K562 (cell line): ENCODE data around the gene RNF26. TPM values are rescaled to one million over a fixed set of nuclear protein-coding genes. Genes with fewer than 3 reads are reported as not detected.

Source experiments
- ATAC-seq: fragments of 200-7000 bp; cut with Tn5 transposase; 3 replicates; pipeline ENCODE4 v1.9.1; 2020; ENCODE audit warnings: moderate library complexity
- BruUV-seq: library from RNA; stranded (reverse); fragments of 400-500 nt; replicated peaks from 2 replicates; lab custom pipeline; 2021; lab: Mats Ljungman, UMichigan
- CTCF ChIA-PET: fragments of 300-600 bp; formaldehyde crosslinking; extraction: SDS; loops from one replicate; lab custom pipeline; 2021; ENCODE audit warnings: low intra/inter-chr PET ratio; lab: Yijun Ruan, JAX
- POLR2A ChIA-PET: fragments of 300-600, 350-650 bp; sonication (Branson Sonifier 250); formaldehyde crosslinking; extraction: SDS; loops from one replicate; lab custom pipeline; 2021; ENCODE audit warnings: antibody characterized with exemption, inconsistent platforms; lab: Yijun Ruan, JAX
- DNase-seq, 4 experiments: peaks; one replicate each; pipeline versions ENCODE4 v3.0.0 to v3.0.0-alpha.2; 2011 to 2018; ENCODE audit warnings: low spot score in 3 of 4, mixed read lengths in 3 of 4; ENCODE audit errors: extremely low read depth in 1 of 4
- FAIRE-seq: peaks from 2 replicates; lab custom pipeline; 2011; peaks lifted over from hg19 to GRCh38; lab: Jason Lieb, UNC
- H2AFZ ChIP-seq: 2 replicates; pipeline ENCODE4 v1.6.0; 2011; ENCODE audit warnings: low read depth, low read length, control low read depth, inconsistent platforms
- H3K27ac ChIP-seq: fragments of 200-600 bp; 3 replicates; pipeline ENCODE4 v1.8.0; 2011; ENCODE audit warnings: low read depth, mild to moderate bottlenecking, control low read depth, inconsistent platforms, low read length, moderate library complexity, mixed read lengths; ENCODE audit errors: extremely low read depth
- H3K27me3 ChIP-seq, 2 experiments: fragments of 300-600 bp in 1 of 2; 2 replicates in 1 of 2; 3 replicates in 1 of 2; pipeline versions ENCODE4 v1.6.0 to v1.8.0; 2011; ENCODE audit warnings: inconsistent platforms in 2 of 2, low read length in 2 of 2, mild to moderate bottlenecking in 1 of 2, mixed read lengths in 1 of 2, moderate library complexity in 1 of 2; ENCODE audit not compliant: control insufficient read depth in 2 of 2, insufficient read depth in 2 of 2
- H3K36me3 ChIP-seq: fragments of 300-600 bp; 3 replicates; pipeline ENCODE4 v1.8.0; 2011; ENCODE audit warnings: mild to moderate bottlenecking, low read length, inconsistent platforms; ENCODE audit not compliant: control insufficient read depth, insufficient read depth
- H3K4me1 ChIP-seq, 2 experiments: fragments of 200-600 bp in 1 of 2; replicated peaks in 1 of 2; 2 replicates in 1 of 2; 3 replicates in 1 of 2; pipeline versions ENCODE4 v1.5.1 to v1.8.0; 2011; ENCODE audit warnings: inconsistent platforms in 2 of 2, low read length in 2 of 2, mild to moderate bottlenecking in 1 of 2, mixed read lengths in 1 of 2, moderate library complexity in 1 of 2; ENCODE audit not compliant: control insufficient read depth in 2 of 2, insufficient read depth in 2 of 2
- H3K4me2 ChIP-seq: 2 replicates; pipeline ENCODE4 v1.6.1; 2011; ENCODE audit warnings: low read length, control low read depth, inconsistent platforms, mixed read lengths; ENCODE audit not compliant: insufficient read depth
- H3K4me3 ChIP-seq: fragments of 200-600 bp; sonication (generic), shearing (Covaris generic); 2 replicates; pipeline ENCODE4 v1.5.1; 2016; ENCODE audit warnings: control low read depth, inconsistent platforms
- H3K79me2 ChIP-seq: fragments of 200-600 bp; 3 replicates; pipeline ENCODE4 v1.8.0; 2011; ENCODE audit warnings: low read length, inconsistent platforms; ENCODE audit not compliant: control insufficient read depth, insufficient read depth
- H3K9ac ChIP-seq, 2 experiments: 2 replicates each; pipeline versions ENCODE4 v1.6.0 to v1.6.1; 2011; ENCODE audit warnings: low read depth in 2 of 2, low read length in 2 of 2, control low read depth in 1 of 2, inconsistent platforms in 1 of 2, mild to moderate bottlenecking in 1 of 2, mixed read lengths in 1 of 2; ENCODE audit not compliant: insufficient read depth in 1 of 2
- H3K9me1 ChIP-seq: one replicate; pipeline ENCODE4 v1.6.0; 2011; ENCODE audit warnings: inconsistent platforms, mild to moderate bottlenecking, low read length, moderate library complexity; ENCODE audit not compliant: control insufficient read depth, insufficient read depth
- H3K9me3 ChIP-seq: replicated peaks from 2 replicates; pipeline ENCODE4 v1.5.1; 2011; ENCODE audit warnings: low read depth, low read length, inconsistent platforms; ENCODE audit not compliant: control insufficient read depth, insufficient read depth
- H4K20me1 ChIP-seq: replicated peaks from 2 replicates; pipeline ENCODE4 v1.6.1; 2011; ENCODE audit warnings: low read length, inconsistent platforms, mixed read lengths; ENCODE audit not compliant: control insufficient read depth, insufficient read depth
- EZH2 ChIP-seq: IDR thresholded peaks from 2 replicates; pipeline ENCODE4 v1.6.1; 2012; ENCODE audit warnings: low read depth, mild to moderate bottlenecking, inconsistent platforms, low read length, borderline replicate concordance
- HSF4 ChIP-seq: fragments of 250-450 bp; sonication (Bioruptor Pico); IDR thresholded peaks from 2 replicates; pipeline ENCODE4 v2.1.2; 2022; ENCODE audit warnings: mild to moderate bottlenecking, moderate library complexity, borderline replicate concordance
- NFIC ChIP-seq: fragments of 450-650 bp; IDR thresholded peaks from 2 replicates; pipeline ENCODE4 v1.6.1; 2017; ENCODE audit warnings: mild to moderate bottlenecking, inconsistent platforms
- RREB1 ChIP-seq: fragments of 250-450 bp; sonication (Bioruptor Pico); IDR thresholded peaks from 2 replicates; pipeline ENCODE4 v1.4.0; 2020
- ZNF224 ChIP-seq: sonication (generic); formaldehyde crosslinking; IDR thresholded peaks from 2 replicates; pipeline ENCODE4 v1.8.0; 2022; ENCODE audit warnings: mild to moderate bottlenecking, missing genetic modification reagents
- ZNF583 ChIP-seq: fragments of 250-450 bp; sonication (Bioruptor Pico); IDR thresholded peaks from 2 replicates; pipeline ENCODE4 v1.4.0; 2020
- WGBS: fragments of 100-300 bp; shearing (Covaris generic); methylation state at CpG from one replicate; pipeline ENCODE4 v1.1.6; 2016; ENCODE audit warnings: low coverage, mixed read lengths; ENCODE audit not compliant: insufficient coverage; ENCODE audit errors: missing lambda C conversion rate; 5-methylcytosine and 5-hydroxymethylcytosine counted together
- in situ Hi-C: fragments of 300-500 bp; cut with MboI; formaldehyde crosslinking; loops from 4 replicates; pipeline ENCODE4 v1.15.0; 2018; ENCODE audit warnings: inconsistent platforms, mixed read lengths
- intact Hi-C: fragments of 100-400 bp; cut with micrococcal nuclease; formaldehyde crosslinking; loops from 2 replicates; pipeline ENCODE4 v1.14.2; 2022
- polyA plus RNA-seq, 8 experiments: library from polyadenylated mRNA; depleted of rRNA in 4 of 8; stranded (reverse) in 5 of 8; unstranded in 3 of 8; fragments of >200 nt; fragmentation: Nextera tagmentation in 2 of 8; fragmentation: Illumina TruSeq in 1 of 8; extraction: Ambion mirVana in 2 of 8; extraction: Trizol in 1 of 8; gene quantifications; 2 replicates each; pipeline versions ENCODE4 v1.2.1 to v1.2.3, GENCODE V29; 2011 to 2014; ENCODE audit warnings: inconsistent platforms in 1 of 8, missing spikeins in 1 of 8
- total RNA-seq, 7 experiments: library from RNA; depleted of rRNA in 6 of 7; stranded (reverse); fragments of >200 nt in 6 of 7; fragmentation: Illumina TruSeq in 2 of 7; extraction: Trizol in 2 of 7; gene quantifications; 2 replicates each; pipeline versions ENCODE4 v1.2.1 to v1.2.3, GENCODE V29; 2011 to 2021; ENCODE audit warnings: low replicate concordance in 1 of 7
- TF ChIP-seq, protein P1 (sequence below): fragments of 450-650 bp; IDR thresholded peaks from one replicate; pipeline ENCODE4 v1.6.1; 2018; ENCODE audit warnings: mild to moderate bottlenecking, moderate library complexity; ENCODE audit not compliant: partially characterized antibody
- TF ChIP-seq, protein P2 (sequence below): sonication (generic); formaldehyde crosslinking; IDR thresholded peaks from 2 replicates; pipeline ENCODE4 v1.9.0; 2022; ENCODE audit warnings: mild to moderate bottlenecking, missing genetic modification reagents
- TF ChIP-seq, protein P3 (sequence below), 3 experiments: IDR thresholded peaks in 2 of 3; conservative IDR thresholded peaks in 1 of 3; 2 replicates each; pipeline ENCODE4 v1.5.1; 2011 to 2012; ENCODE audit warnings: low read length in 3 of 3, mild to moderate bottlenecking in 3 of 3, control low read depth in 2 of 3, improper control_type of control experiment in 1 of 3, inconsistent platforms in 1 of 3, low read depth in 1 of 3, mixed read lengths in 1 of 3, moderate library complexity in 1 of 3; ENCODE audit not compliant: insufficient read depth in 2 of 3

RNF26 gene
- total and polyA plus RNA-seq, 9 of the 15 experiments (the other 6 are each of a cell fraction or from before 2014, with no cell fraction given): 5.3 to 53.6 (median 12.7) TPM

GRCh38 chr11:119381181-119381988, 47.1 kb downstream of the RNF26 start, which contains the start of gene USP2:
Gene USP2, minus strand, starts transcription at chr11:119381690. Its CDS starts 8,210 bp downstream, at chr11:119373480.
- Histone ChIP-seq H3K4me1 (peaks cover 43 to 47% of the 10 kb centered on the region in 2 experiments), H3K27ac (peak within 1 kb of the TSS; percentile 67), H3K9me3 (no peaks in the 10 kb centered on the region; the same call in 1 of the 2 replicates), H3K27me3 (no peaks in the 10 kb centered on the region), H3K4me2 (peak within 1 kb of the TSS; percentile 92), H3K4me3 (peak within 1 kb of the TSS; percentile 61), H2AFZ (peak within 1 kb of the TSS; percentile 93), H3K9ac (peak within 1 kb of the TSS; percentile 76 to 91), H3K79me2 (peaks cover 25% of the 10 kb centered on the region), H3K36me3 (peaks cover 5% of the 10 kb centered on the region; the same call in 1 of the 3 replicates), H4K20me1 (no peaks in the 10 kb centered on the region), H3K9me1 (no peaks in the 10 kb centered on the region)
- ChIA-PET POLR2A (interaction anchor here (0.6 to 6.0 kb wide), 8 partner anchors 9 to 592 kb away, joined by 3 to 34 read pairs (median 4); no protein-coding TSS in a partner anchor), CTCF (interaction anchor here (1.3 to 4.2 kb wide), 2 partner anchors 24 to 94 kb away, joined by 3 to 27 read pairs; no protein-coding TSS in a partner anchor)
- DNase-seq (peak; percentile 95 to 97 (median 96)), ATAC-seq (peak; percentile 88), FAIRE-seq (peak; percentile 98)
- in situ Hi-C loops (no loop called here), intact Hi-C loops (loop anchor here (1.0 to 2.0 kb wide), 3 partner anchors 25 to 93 kb away; no protein-coding TSS in a partner anchor)
- BruUV-seq: TSS peak; percentile 65
- 1% methylated on average over 53 of the region's 54 CpGs for WGBS
- no peak for TF ChIP-seq ZNF583
- no peak for TF ChIP-seq ZNF224 (CRISPR knock-in tag)
- TF ChIP-seq RREB1: no peak
- TF ChIP-seq, protein P1, sequence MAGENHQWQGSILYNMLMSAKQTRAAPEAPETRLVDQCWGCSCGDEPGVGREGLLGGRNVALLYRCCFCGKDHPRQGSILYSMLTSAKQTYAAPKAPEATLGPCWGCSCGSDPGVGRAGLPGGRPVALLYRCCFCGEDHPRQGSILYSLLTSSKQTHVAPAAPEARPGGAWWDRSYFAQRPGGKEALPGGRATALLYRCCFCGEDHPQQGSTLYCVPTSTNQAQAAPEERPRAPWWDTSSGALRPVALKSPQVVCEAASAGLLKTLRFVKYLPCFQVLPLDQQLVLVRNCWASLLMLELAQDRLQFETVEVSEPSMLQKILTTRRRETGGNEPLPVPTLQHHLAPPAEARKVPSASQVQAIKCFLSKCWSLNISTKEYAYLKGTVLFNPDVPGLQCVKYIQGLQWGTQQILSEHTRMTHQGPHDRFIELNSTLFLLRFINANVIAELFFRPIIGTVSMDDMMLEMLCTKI: no peak
- no peak for TF ChIP-seq NFIC
- TF ChIP-seq HSF4: no peak
- TF ChIP-seq, protein P2, sequence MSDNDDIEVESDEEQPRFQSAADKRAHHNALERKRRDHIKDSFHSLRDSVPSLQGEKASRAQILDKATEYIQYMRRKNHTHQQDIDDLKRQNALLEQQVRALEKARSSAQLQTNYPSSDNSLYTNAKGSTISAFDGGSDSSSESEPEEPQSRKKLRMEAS (CRISPR knock-in tag): peak; percentile 99
- TF ChIP-seq, protein P3, sequence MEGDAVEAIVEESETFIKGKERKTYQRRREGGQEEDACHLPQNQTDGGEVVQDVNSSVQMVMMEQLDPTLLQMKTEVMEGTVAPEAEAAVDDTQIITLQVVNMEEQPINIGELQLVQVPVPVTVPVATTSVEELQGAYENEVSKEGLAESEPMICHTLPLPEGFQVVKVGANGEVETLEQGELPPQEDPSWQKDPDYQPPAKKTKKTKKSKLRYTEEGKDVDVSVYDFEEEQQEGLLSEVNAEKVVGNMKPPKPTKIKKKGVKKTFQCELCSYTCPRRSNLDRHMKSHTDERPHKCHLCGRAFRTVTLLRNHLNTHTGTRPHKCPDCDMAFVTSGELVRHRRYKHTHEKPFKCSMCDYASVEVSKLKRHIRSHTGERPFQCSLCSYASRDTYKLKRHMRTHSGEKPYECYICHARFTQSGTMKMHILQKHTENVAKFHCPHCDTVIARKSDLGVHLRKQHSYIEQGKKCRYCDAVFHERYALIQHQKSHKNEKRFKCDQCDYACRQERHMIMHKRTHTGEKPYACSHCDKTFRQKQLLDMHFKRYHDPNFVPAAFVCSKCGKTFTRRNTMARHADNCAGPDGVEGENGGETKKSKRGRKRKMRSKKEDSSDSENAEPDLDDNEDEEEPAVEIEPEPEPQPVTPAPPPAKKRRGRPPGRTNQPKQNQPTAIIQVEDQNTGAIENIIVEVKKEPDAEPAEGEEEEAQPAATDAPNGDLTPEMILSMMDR (IDR thresholded peaks at IDR 0.05 in 2 of 3, conservative IDR thresholded peaks at IDR 0.05 in 1 of 3; ENCODE audit: insufficient read depth in 2 of 3, low read depth in 1 of 3, low read length in 3 of 3): peak; percentile 93 to 96 (median 94)
- no peak for TF ChIP-seq EZH2
